Stimulated activated CD8-positive, alpha-beta memory T cell treated with anti-CD3 and anti-CD28 coated beads, Interleukin-7, amount 100 ng/mL, for 24 hours (primary cell): ENCODE data around the gene MRPL41.
"Not testable (repeated sequence)": the region's sequence is repeated elsewhere in the genome, so short reads cannot be mapped to it uniquely, and the experiment has no call there.

Experiments
- DNase-seq: peaks from one replicate; pipeline ENCODE4 v3.0.0-alpha.2; 2020; ENCODE audit warnings: low read depth

MRPL41 gene

GRCh38 chr9:137553654-137554053 lies 2.0 kb downstream of the MRPL41 start:
- DNase-seq, result not testable (repeated sequence)

GRCh38 chr9:137554349-137554748 lies 2.7 kb downstream of the MRPL41 start:
- DNase-seq, result no peak

- no peak for DNase-seq
These were observed 3.5 kb downstream of the MRPL41 start for GRCh38 chr9:137555179-137555578.

- DNase-seq, result no peak
These were observed 4.6 kb downstream of the MRPL41 start for GRCh38 chr9:137556069-137556838.

- DNase-seq, result no peak
These were observed 6.4 kb downstream of the MRPL41 start for GRCh38 chr9:137558127-137558526.

GRCh38 chr9:137564134-137564533 lies 12.5 kb downstream of the MRPL41 start:
- no peak for DNase-seq

- no peak for DNase-seq
These were observed 13.2 kb downstream of the MRPL41 start for GRCh38 chr9:137564817-137565411.

GRCh38 chr9:137568445-137568844 lies 16.8 kb downstream of the MRPL41 start:
- not testable (repeated sequence) for DNase-seq

GRCh38 chr9:137569609-137570203 lies 18.0 kb downstream of the MRPL41 start:
- DNase-seq, result no peak

- DNase-seq, result no peak
These were observed 18.9 kb downstream of the MRPL41 start for GRCh38 chr9:137570566-137570965.

GRCh38 chr9:137574192-137574591 lies 22.5 kb downstream of the MRPL41 start:
- DNase-seq, result no peak

GRCh38 chr9:137575364-137575715 lies 23.7 kb downstream of the MRPL41 start:
- no peak for DNase-seq

GRCh38 chr9:137575716-137576411 lies 24.2 kb downstream of the MRPL41 start:
- DNase-seq, result no peak

GRCh38 chr9:137578518-137579258 lies 27.0 kb downstream of the MRPL41 start, which contains the start of gene DPH7:
DPH7 (minus strand) TSS chr9:137578925; CDS start chr9:137578777, 148 bp downstream.
- DNase-seq, result peak; percentile 96

- no peak for DNase-seq
These were observed 27.6 kb downstream of the MRPL41 start for GRCh38 chr9:137579259-137579604.

- no peak for DNase-seq
These were observed 28.7 kb downstream of the MRPL41 start for GRCh38 chr9:137580209-137580953.

- DNase-seq, result no peak
These were observed 29.3 kb downstream of the MRPL41 start for GRCh38 chr9:137580954-137581322.

GRCh38 chr9:137581361-137582285 lies 29.9 kb downstream of the MRPL41 start:
- no peak for DNase-seq

GRCh38 chr9:137582286-137582860 lies 30.7 kb downstream of the MRPL41 start:
- no peak for DNase-seq

- no peak for DNase-seq
These were observed 31.7 kb downstream of the MRPL41 start for GRCh38 chr9:137583347-137583746.
